DOHH2 (cell line): ENCODE measurements around the gene ADNP.

Experiments used
- H3F3A ChIP-seq: fragments of 200-600 bp; sonication (generic), shearing (Covaris generic); 2 replicates; pipeline ENCODE4 v1.6.0; 2016; ENCODE audit warnings: antibody characterized with exemption, mild to moderate bottlenecking; ENCODE audit not compliant: control insufficient read depth, insufficient read depth
- H3K27ac ChIP-seq: fragments of 200-600 bp; sonication (generic); 2 replicates; pipeline ENCODE4 v1.5.1; 2014; ENCODE audit warnings: low read depth, mild to moderate bottlenecking, low read length, moderate library complexity
- H3K27me3 ChIP-seq: fragments of 200-600 bp; sonication (generic); 2 replicates; pipeline ENCODE4 v1.6.1; 2014; ENCODE audit warnings: mild to moderate bottlenecking, low read length, mixed read lengths; ENCODE audit not compliant: control insufficient read depth
- H3K36me3 ChIP-seq: fragments of 200-600 bp; sonication (generic); 2 replicates; pipeline ENCODE4 v1.6.1; 2014; ENCODE audit warnings: mild to moderate bottlenecking, low read length, moderate library complexity, mixed read lengths; ENCODE audit not compliant: control insufficient read depth
- H3K4me1 ChIP-seq: fragments of 200-600 bp; sonication (generic); 2 replicates; pipeline ENCODE4 v1.6.1; 2014; ENCODE audit warnings: mild to moderate bottlenecking, low read length, mixed read lengths; ENCODE audit not compliant: control insufficient read depth
- H3K4me2 ChIP-seq: fragments of 200-600 bp; sonication (generic); 2 replicates; pipeline ENCODE4 v1.6.0; 2014; ENCODE audit warnings: mild to moderate bottlenecking, low read length, moderate library complexity
- H3K4me3 ChIP-seq: fragments of 200-600 bp; sonication (generic); 2 replicates; pipeline ENCODE4 v1.5.1; 2014; ENCODE audit warnings: mild to moderate bottlenecking, low read length, mixed read lengths
- H3K79me2 ChIP-seq: fragments of 200-600 bp; sonication (generic); 2 replicates; pipeline ENCODE4 v1.6.1; 2014; ENCODE audit warnings: mild to moderate bottlenecking, low read length, mixed read lengths; ENCODE audit not compliant: control insufficient read depth
- H3K9me2 ChIP-seq: fragments of 200-600 bp; sonication (generic); replicated peaks from 2 replicates; pipeline ENCODE4 v1.6.1; 2014; ENCODE audit warnings: mild to moderate bottlenecking, low read length, mixed read lengths; ENCODE audit not compliant: control insufficient read depth
- H3K9me3 ChIP-seq: fragments of 200-600 bp; sonication (generic); 2 replicates; pipeline ENCODE4 v1.6.1; 2014; ENCODE audit warnings: antibody characterized with exemption, low read length, mixed read lengths; ENCODE audit not compliant: control insufficient read depth, insufficient read depth
- H4K20me1 ChIP-seq: fragments of 200-600 bp; sonication (generic); 2 replicates; pipeline ENCODE4 v1.6.0; 2014; ENCODE audit warnings: low read depth, mild to moderate bottlenecking, antibody characterized with exemption, low read length, moderate library complexity; ENCODE audit not compliant: control insufficient read depth, insufficient read depth
- EZH2phosphoT487 ChIP-seq: fragments of 200-600 bp; sonication (generic); IDR thresholded peaks from 2 replicates; pipeline ENCODE4 v1.6.1; 2017; ENCODE audit warnings: borderline replicate concordance, mild to moderate bottlenecking, antibody characterized with exemption, low read length, moderate library complexity, mixed read lengths
- TF ChIP-seq, protein P1 (sequence below): fragments of 200-600 bp; sonication (generic); IDR thresholded peaks from one replicate; pipeline ENCODE4 v1.5.1; 2014; ENCODE audit warnings: antibody characterized with exemption, mild to moderate bottlenecking, low read depth, low read length; ENCODE audit not compliant: poor library complexity, severe bottlenecking

The ADNP gene

DNA sequence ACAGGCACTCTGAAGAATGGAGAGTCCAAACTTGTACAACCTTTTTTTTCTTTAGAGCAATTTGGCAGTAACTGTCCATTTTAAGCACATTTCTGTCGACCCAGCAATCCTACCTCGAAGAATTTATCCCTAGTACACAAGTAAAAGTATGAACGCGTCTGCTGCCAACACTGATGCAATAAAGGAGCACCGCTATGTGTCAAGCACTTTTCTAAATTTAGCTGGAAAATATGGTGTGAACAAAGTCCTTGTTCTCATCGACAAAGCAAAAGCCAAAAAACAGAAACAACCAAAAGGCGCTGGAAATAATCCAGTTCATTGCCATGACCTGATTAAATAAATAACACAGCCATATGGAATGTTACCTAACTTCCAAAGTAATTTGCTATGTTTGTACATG is 26.0 kb upstream of the ADNP start:
- Histone ChIP-seq H3K79me2 (peaks cover 98% of the 10 kb centered on the region), H3K27me3 (no peaks in the 10 kb centered on the region), H3K9me2 (no peaks in the 10 kb centered on the region), H3K4me2 (peak overlapping the region; percentile 84), H3K9me3 (no peaks in the 10 kb centered on the region), H3K4me3 (peak overlapping the region; percentile 97), H3F3A (no peaks in the 10 kb centered on the region; the same call in 1 of the 2 replicates), H3K27ac (no peak overlapping the region), H4K20me1 (peaks cover 36% of the 10 kb centered on the region), H3K4me1 (peaks cover 30% of the 10 kb centered on the region), H3K36me3 (peaks cover 74% of the 10 kb centered on the region)
- TF ChIP-seq EZH2phosphoT487, result no peak
- TF ChIP-seq, protein P1, sequence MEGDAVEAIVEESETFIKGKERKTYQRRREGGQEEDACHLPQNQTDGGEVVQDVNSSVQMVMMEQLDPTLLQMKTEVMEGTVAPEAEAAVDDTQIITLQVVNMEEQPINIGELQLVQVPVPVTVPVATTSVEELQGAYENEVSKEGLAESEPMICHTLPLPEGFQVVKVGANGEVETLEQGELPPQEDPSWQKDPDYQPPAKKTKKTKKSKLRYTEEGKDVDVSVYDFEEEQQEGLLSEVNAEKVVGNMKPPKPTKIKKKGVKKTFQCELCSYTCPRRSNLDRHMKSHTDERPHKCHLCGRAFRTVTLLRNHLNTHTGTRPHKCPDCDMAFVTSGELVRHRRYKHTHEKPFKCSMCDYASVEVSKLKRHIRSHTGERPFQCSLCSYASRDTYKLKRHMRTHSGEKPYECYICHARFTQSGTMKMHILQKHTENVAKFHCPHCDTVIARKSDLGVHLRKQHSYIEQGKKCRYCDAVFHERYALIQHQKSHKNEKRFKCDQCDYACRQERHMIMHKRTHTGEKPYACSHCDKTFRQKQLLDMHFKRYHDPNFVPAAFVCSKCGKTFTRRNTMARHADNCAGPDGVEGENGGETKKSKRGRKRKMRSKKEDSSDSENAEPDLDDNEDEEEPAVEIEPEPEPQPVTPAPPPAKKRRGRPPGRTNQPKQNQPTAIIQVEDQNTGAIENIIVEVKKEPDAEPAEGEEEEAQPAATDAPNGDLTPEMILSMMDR, result no peak

DNA sequence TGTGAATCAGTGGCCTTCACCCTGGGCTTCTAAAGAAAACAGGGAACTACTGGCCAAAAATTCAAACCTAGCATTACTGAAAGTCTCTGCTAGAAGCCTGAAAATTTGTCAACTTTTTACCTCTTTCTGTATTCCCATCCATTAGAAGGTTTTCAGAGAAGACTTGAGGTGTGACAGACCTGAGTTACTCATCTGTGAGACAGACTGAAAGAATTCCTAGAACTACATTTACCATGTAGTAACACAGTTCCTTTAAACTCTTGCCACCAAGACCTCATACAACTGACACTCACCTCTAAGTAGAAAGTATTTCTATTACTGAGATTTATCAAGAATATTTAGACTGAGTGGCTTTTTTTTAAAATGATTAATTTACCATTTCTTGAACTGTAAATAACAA is 22.6 kb upstream of the ADNP start:
- Histone ChIP-seq H3K4me3 (no peak overlapping the region), H3F3A (no peaks in the 10 kb centered on the region; the same call in 1 of the 2 replicates)
- TF ChIP-seq, protein P1, result no peak
- no peak for TF ChIP-seq EZH2phosphoT487

DNA sequence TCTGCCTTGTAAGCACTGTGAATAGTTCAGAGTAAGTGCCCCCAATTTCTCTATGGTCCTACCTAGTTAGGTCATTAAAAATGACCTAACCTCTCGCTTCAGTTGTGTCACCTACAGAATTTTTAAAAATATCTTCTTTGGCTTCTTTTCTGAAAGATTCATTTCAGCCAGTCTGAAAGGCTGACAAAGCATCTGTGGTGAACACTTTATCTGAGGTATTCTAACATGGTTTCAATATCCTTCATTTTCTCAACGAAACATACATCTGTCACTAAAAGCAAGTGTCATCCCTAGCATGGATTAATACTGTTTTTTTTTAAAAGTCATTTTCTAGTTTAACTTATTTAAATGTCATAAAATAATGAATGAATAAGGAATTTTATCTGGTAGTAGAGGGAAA is 22.0 kb upstream of the ADNP start:
- Histone ChIP-seq H3F3A (no peaks in the 10 kb centered on the region; the same call in 1 of the 2 replicates), H3K9me2 (no peaks in the 10 kb centered on the region), H3K36me3 (peaks cover 85% of the 10 kb centered on the region), H3K27ac (no peak overlapping the region), H3K4me3 (no peak overlapping the region), H3K79me2 (peaks cover 83% of the 10 kb centered on the region), H3K4me2 (no peak overlapping the region), H4K20me1 (peaks cover 24% of the 10 kb centered on the region), H3K9me3 (no peaks in the 10 kb centered on the region), H3K4me1 (peaks cover 16% of the 10 kb centered on the region), H3K27me3 (no peaks in the 10 kb centered on the region)
- TF ChIP-seq, protein P1, result no peak
- TF ChIP-seq EZH2phosphoT487, result no peak

More for the DNA sequence above, 22.6 kb upstream of the ADNP start:
- Histone ChIP-seq H3K79me2 (peaks cover 89% of the 10 kb centered on the region), H3K27me3 (no peaks in the 10 kb centered on the region), H3K9me3 (no peaks in the 10 kb centered on the region), H3K9me2 (no peaks in the 10 kb centered on the region), H3K27ac (no peak overlapping the region), H4K20me1 (peaks cover 24% of the 10 kb centered on the region), H3K36me3 (peaks cover 81% of the 10 kb centered on the region), H3K4me1 (peaks cover 16% of the 10 kb centered on the region), H3K4me2 (no peak overlapping the region)
